DOHH2 (cell line): ENCODE results near the gene DNAI7.

Source experiments
- EZH2phosphoT487 ChIP-seq: fragments of 200-600 bp; sonication (generic); IDR thresholded peaks from 2 replicates; pipeline ENCODE4 v1.6.1; 2017; ENCODE audit warnings: borderline replicate concordance, mild to moderate bottlenecking, antibody characterized with exemption, low read length, moderate library complexity, mixed read lengths
- TF ChIP-seq, protein P1 (sequence below): fragments of 200-600 bp; sonication (generic); IDR thresholded peaks from one replicate; pipeline ENCODE4 v1.5.1; 2014; ENCODE audit warnings: antibody characterized with exemption, mild to moderate bottlenecking, low read depth, low read length; ENCODE audit not compliant: poor library complexity, severe bottlenecking

DNA sequence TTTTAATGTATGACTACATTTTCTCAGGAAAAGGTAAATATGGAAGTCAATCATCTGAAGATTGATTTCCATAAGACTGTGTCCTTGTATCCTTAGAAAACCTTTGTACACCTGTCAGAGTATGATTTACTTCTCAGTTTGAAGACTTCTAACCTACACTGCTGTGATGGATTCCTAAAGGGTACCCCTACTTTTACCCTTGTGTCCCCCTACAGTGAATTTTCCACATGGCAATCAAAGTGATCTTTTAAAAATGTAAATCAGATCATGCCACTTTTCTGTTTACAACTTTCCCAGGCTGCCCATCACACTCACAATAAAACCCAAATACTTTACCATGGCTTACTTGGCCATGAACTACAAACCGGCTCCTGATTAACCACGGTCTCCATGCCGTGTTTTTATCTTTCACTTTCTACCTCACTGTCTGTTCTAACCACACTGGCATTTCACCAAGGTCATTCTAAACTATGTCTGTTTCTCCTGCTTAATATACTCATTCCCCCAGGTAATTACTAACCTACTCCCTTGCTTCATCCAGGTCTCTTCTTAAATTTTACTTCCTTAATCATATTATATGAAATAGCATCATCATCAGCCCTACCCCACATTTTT is 8.1 kb downstream of the DNAI7 start:
- TF ChIP-seq, protein P1, sequence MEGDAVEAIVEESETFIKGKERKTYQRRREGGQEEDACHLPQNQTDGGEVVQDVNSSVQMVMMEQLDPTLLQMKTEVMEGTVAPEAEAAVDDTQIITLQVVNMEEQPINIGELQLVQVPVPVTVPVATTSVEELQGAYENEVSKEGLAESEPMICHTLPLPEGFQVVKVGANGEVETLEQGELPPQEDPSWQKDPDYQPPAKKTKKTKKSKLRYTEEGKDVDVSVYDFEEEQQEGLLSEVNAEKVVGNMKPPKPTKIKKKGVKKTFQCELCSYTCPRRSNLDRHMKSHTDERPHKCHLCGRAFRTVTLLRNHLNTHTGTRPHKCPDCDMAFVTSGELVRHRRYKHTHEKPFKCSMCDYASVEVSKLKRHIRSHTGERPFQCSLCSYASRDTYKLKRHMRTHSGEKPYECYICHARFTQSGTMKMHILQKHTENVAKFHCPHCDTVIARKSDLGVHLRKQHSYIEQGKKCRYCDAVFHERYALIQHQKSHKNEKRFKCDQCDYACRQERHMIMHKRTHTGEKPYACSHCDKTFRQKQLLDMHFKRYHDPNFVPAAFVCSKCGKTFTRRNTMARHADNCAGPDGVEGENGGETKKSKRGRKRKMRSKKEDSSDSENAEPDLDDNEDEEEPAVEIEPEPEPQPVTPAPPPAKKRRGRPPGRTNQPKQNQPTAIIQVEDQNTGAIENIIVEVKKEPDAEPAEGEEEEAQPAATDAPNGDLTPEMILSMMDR = no peak
- TF ChIP-seq EZH2phosphoT487 = no peak
